Bronchial epithelial cell (primary cell): ENCODE data around the gene XIRP2. TPM values are rescaled to one million over a fixed set of nuclear protein-coding genes. Genes with fewer than 3 reads are reported as not detected.

Source experiments
- DNase-seq: peaks from one replicate; pipeline ENCODE4 v3.0.0-alpha.2; 2010; ENCODE audit warnings: low read depth
- FAIRE-seq: peaks from 2 replicates; lab custom pipeline; 2011; peaks lifted over from hg19 to GRCh38; lab: Jason Lieb, UNC
- H3K27me3 ChIP-seq: 2 replicates; pipeline ENCODE4 v1.5.1; 2011; ENCODE audit warnings: low read length; ENCODE audit not compliant: control insufficient read depth, insufficient read depth
- H3K36me3 ChIP-seq: 2 replicates; pipeline ENCODE4 v1.5.1; 2011; ENCODE audit warnings: low read length; ENCODE audit not compliant: control insufficient read depth, insufficient read depth
- H3K4me3 ChIP-seq: 2 replicates; pipeline ENCODE4 v1.5.1; 2011; ENCODE audit warnings: mild to moderate bottlenecking, low read depth, low read length, control low read depth
- total RNA-seq: library from RNA; depleted of rRNA; stranded (reverse); fragments of >200 nt; gene quantifications from 2 replicates; pipeline ENCODE4 v1.2.1, GENCODE V29; 2014
- TF ChIP-seq, protein P1 (sequence below): IDR thresholded peaks from 2 replicates; pipeline ENCODE4 v1.5.1; 2011; ENCODE audit warnings: mild to moderate bottlenecking, moderate library complexity, low read length, control low read depth, inconsistent platforms; ENCODE audit not compliant: insufficient read depth, severe bottlenecking

Gene XIRP2
- total RNA-seq, 1 donor from 2014 or later: not detected

DNA sequence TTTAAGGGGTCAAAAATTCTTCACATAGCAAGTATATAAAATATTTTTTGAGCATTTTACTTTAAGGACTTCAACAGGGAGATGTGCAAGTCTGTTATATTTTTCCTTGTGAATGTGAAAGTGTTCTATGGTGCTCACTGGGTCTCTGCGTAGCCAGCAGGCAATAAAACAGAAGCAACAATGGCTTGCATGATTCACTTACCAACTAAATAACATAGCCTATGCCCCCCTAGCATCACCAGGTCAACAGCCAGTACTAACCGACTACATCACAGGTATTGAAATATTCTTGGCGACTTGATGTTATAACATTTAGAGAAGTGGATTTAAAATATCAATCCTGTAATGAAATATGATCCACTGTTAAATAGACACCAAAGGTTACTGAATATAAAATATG lies 398.9 kb downstream of the XIRP2 start:
- no peaks in the 10 kb centered on the region for H3K36me3 ChIP-seq
- H3K27me3 ChIP-seq: no peaks in the 10 kb centered on the region
- H3K4me3 ChIP-seq: no peak overlapping the region
- no peak for FAIRE-seq
- DNase-seq: no peak
- TF ChIP-seq, protein P1, sequence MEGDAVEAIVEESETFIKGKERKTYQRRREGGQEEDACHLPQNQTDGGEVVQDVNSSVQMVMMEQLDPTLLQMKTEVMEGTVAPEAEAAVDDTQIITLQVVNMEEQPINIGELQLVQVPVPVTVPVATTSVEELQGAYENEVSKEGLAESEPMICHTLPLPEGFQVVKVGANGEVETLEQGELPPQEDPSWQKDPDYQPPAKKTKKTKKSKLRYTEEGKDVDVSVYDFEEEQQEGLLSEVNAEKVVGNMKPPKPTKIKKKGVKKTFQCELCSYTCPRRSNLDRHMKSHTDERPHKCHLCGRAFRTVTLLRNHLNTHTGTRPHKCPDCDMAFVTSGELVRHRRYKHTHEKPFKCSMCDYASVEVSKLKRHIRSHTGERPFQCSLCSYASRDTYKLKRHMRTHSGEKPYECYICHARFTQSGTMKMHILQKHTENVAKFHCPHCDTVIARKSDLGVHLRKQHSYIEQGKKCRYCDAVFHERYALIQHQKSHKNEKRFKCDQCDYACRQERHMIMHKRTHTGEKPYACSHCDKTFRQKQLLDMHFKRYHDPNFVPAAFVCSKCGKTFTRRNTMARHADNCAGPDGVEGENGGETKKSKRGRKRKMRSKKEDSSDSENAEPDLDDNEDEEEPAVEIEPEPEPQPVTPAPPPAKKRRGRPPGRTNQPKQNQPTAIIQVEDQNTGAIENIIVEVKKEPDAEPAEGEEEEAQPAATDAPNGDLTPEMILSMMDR: no peak

DNA sequence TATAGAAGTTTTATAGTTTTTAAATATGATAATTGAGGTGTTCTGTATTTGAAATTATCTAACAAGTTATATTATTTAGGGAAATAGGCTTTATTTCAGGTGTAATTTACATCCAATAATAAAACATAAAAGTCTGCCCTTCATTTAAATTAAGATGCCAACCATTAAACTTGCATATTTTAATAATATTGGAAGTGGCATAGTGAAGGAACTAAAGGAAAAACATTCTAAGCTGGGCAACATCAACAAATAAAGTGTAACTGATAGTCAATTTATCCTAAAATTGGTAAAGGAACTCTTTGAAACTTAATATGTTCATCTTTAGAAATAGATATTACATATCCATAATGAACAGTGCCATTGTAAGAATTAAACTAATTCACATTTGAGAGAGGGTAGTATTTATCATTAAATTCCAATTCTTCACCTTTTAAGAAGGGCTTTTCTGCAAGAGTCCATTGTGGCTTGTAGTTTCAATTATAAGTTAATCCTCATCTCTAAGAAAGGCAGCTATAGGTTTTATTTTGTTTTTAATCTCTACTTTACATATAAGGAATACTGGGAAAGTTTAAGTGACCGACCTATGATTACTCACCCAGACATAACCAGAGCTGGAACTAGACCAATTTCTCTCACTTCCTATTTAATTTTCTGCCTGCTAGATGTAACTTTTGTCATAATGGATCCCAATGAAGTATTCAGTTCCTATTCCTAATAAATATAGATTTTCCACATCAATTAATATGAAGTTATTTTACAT lies 401.6 kb downstream of the XIRP2 start:
- Histone ChIP-seq H3K36me3 (no peaks in the 10 kb centered on the region), H3K27me3 (peaks cover 10% of the 10 kb centered on the region), H3K4me3 (no peak overlapping the region)
- DNase-seq (peak; percentile 55), FAIRE-seq (no peak)
- TF ChIP-seq, protein P1: no peak

DNA sequence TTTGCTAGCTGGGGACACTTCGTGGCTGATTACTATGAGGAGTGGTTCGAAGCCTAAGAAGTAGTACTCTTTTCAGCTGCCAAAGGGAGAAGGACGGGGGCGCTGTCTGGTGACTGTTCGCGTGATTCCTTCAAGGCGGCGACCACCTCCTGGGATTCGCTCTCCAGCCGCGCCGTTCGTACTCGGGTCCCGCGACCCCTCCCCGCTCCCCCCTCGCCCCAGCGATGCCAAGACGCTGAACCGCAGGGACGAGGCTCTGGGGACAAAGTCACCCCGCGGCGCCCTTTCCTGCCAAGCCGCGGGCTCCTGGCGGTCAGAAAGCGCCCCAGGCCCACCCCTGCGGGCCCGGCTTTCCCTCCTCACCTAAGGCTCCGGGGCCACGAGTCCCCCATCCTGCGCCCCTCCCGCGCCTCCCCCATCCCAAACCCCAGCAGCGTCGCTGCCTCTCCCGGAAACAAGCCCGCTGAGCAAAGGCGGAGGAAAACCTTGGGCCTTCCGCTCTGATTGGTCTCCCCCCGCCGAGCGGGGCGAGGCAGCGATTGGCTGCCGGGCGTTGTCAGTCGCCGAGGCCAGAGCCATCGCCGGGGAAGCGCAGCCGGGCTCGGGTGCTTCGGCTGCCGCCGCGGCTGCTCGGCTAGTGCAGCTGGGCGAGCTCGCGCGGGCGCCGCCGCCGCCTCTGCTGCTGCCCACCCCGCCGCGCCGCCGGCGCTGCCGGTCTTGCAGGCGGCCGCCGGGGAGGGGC lies 404.3 kb downstream of the XIRP2 start, which contains the start of gene B3GALT1:
TSS of gene B3GALT1 (plus strand) at position 572 of the 742 bp plus-strand sequence.
- TF ChIP-seq, protein P1: peak; percentile 53
- peak within 1 kb of the TSS; percentile 67 for H3K4me3 ChIP-seq
- no peaks in the 10 kb centered on the region for H3K36me3 ChIP-seq
- FAIRE-seq (no peak), DNase-seq (peak; percentile 80)
- H3K27me3 ChIP-seq: peaks cover 10% of the 10 kb centered on the region

DNA sequence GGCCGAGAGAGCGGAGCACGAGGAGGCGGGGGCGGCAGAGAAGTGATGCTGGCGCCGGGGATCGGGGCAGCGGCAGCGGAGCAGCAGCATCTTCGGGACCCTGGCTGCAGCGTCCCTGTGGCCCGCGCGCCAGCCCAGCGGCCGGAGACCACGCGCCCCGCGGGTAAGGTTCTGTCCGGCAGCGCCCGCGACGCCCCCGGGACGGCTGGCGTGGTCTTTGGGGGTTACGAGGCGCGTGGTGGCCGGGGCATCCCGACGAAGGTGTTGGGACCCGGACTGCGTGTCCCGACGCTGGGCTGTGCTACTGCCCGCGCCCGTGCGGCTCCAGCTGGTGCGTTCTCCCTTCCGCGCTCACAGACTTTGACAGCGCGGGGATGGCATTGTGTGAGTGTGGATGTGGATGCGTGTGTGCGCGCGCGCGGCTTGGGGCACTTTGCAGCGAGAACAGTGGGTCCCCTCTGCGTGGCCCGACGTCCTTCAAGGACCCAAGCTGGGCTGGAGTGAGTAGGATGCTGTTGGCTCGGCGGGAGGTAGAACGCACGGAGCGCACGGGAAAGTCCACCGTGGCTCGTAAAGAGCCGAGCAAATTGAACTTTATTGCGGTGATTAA lies 405.0 kb downstream of the XIRP2 start:
- no peak for DNase-seq
- Histone ChIP-seq H3K27me3 (peaks cover 10% of the 10 kb centered on the region), H3K4me3 (peak overlapping the region; percentile 67), H3K36me3 (no peaks in the 10 kb centered on the region)
- no peak for FAIRE-seq
- TF ChIP-seq, protein P1: no peak

DNA sequence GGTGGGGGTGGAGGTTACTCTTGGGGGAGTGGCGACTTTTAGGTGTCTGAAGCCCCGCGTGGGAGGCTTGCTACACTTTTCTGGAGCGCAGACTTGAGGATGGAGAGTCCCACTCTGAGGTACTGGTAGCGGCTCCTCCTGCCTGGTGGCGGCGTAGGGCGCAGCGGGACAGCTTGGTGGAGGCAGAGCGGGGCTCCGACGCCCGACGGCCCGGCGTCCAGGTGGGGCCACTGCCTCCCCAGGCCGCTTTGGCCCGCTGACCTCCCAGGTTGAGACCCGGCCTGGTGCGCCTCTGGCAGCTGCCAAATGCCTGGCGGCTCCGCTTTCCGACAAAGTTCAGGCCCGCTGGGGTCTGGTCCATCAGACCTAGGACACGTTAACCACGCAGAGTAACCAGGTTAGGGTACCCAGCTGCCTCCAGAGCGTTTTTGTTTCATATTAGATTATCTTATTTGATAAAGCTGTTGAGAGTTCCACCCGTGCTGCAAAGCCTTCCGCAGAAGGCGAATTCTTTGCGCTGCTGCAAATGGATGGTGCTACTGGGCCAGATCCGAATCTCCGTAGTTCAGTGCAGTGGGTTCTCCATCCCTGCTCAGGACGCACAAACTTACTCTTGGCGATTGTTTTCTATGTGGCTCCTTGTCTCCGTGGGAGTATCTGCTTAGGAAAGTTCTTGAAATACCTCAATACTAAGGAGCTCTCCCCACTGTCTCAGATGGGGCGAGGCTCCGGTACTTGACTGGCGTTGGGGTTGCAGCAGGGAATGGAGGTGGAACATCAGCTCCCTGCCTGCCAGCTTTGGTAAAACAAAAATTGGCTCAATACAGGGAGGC lies 405.9 kb downstream of the XIRP2 start:
- TF ChIP-seq, protein P1: no peak
- FAIRE-seq: no peak
- Histone ChIP-seq H3K27me3 (peaks cover 10% of the 10 kb centered on the region), H3K36me3 (no peaks in the 10 kb centered on the region), H3K4me3 (peak overlapping the region; percentile 20)
- DNase-seq: peak; percentile 2
